Measurements from ENCODE around the gene NID2.

NID2 gene

GRCh38 chr14:52020161-52020714 lies 48.6 kb downstream of the NID2 start:
- ATAC-seq, result no peak
- TF ChIP-seq BACH2 (CRISPR knock-in tag; IDR thresholded peaks at IDR 0.05; ENCODE audit: borderline replicate concordance) (no peak), ZNF70 (CRISPR knock-in tag; IDR thresholded peaks at IDR 0.05) (no peak), GLIS3 (CRISPR knock-in tag; IDR thresholded peaks at IDR 0.05) (no peak), ZC3H10 (CRISPR knock-in tag; IDR thresholded peaks at IDR 0.05) (no peak)
- TF ChIP-seq, protein P1, sequence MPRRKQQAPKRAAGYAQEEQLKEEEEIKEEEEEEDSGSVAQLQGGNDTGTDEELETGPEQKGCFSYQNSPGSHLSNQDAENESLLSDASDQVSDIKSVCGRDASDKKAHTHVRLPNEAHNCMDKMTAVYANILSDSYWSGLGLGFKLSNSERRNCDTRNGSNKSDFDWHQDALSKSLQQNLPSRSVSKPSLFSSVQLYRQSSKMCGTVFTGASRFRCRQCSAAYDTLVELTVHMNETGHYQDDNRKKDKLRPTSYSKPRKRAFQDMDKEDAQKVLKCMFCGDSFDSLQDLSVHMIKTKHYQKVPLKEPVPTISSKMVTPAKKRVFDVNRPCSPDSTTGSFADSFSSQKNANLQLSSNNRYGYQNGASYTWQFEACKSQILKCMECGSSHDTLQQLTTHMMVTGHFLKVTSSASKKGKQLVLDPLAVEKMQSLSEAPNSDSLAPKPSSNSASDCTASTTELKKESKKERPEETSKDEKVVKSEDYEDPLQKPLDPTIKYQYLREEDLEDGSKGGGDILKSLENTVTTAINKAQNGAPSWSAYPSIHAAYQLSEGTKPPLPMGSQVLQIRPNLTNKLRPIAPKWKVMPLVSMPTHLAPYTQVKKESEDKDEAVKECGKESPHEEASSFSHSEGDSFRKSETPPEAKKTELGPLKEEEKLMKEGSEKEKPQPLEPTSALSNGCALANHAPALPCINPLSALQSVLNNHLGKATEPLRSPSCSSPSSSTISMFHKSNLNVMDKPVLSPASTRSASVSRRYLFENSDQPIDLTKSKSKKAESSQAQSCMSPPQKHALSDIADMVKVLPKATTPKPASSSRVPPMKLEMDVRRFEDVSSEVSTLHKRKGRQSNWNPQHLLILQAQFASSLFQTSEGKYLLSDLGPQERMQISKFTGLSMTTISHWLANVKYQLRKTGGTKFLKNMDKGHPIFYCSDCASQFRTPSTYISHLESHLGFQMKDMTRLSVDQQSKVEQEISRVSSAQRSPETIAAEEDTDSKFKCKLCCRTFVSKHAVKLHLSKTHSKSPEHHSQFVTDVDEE (CRISPR knock-in tag; IDR thresholded peaks at IDR 0.05), result no peak

DNA sequence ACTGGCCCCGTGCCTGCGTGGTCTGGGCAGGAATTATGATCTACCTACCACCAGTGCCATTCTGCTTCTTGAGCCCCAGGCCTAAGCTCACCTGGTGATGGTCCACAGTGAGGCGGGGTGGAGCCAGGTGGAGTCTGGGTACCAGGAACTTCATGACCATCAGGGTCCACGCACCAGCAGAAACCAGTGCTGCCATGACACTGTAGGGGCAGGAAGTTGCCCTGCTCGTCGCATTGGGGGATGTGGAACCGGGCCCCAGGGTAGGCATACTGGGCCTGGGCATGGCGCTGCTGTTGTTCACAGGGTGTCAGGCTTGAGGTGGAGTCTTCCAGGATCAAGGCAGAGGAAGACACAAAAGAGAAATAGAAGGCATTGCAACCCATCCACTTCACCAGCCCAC lies 49.9 kb downstream of the NID2 start:
- TF ChIP-seq ZNF565 (CRISPR knock-in tag; conservative IDR thresholded peaks at IDR 0.05; ENCODE audit: low read depth) (no peak), ARNTL (CRISPR knock-in tag; IDR thresholded peaks at IDR 0.05; ENCODE audit: borderline replicate concordance, low read depth) (no peak)
- TF ChIP-seq, protein P2, sequence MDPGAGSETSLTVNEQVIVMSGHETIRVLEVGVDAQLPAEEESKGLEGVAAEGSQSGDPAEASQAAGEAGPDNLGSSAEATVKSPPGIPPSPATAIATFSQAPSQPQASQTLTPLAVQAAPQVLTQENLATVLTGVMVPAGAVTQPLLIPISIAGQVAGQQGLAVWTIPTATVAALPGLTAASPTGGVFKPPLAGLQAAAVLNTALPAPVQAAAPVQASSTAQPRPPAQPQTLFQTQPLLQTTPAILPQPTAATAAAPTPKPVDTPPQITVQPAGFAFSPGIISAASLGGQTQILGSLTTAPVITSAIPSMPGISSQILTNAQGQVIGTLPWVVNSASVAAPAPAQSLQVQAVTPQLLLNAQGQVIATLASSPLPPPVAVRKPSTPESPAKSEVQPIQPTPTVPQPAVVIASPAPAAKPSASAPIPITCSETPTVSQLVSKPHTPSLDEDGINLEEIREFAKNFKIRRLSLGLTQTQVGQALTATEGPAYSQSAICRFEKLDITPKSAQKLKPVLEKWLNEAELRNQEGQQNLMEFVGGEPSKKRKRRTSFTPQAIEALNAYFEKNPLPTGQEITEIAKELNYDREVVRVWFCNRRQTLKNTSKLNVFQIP (CRISPR knock-in tag; IDR thresholded peaks at IDR 0.05; ENCODE audit: borderline replicate concordance, low read depth), result no peak
- no peak for ATAC-seq

DNA sequence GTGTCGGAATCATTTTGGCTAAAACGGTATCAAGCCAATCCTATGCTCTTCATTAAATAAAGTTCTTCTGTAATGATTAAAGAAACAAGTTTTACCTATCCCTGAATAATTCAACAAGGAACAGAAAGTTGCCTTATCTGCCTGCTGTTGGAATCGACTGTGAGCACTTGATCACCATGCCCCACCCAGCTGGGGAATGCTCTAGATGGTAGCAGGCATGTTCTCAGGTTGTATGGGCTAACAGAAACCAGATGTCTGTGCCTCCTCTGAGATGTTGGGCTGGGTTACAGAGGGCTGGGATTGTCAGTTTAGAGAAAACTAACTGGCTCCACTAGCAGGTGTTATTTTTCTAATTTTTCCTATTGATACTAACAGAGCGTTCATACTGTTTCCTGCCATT lies 50.6 kb downstream of the NID2 start:
- peak; percentile 89 for ATAC-seq
- TF ChIP-seq OSR1 (CRISPR knock-in tag; IDR thresholded peaks at IDR 0.05), result no peak
- TF ChIP-seq SNAI2 (CRISPR knock-in tag; IDR thresholded peaks at IDR 0.05), result no peak
- no peak for TF ChIP-seq PPARA (CRISPR knock-in tag; IDR thresholded peaks at IDR 0.05; ENCODE audit: borderline replicate concordance)
- no peak for TF ChIP-seq BACH2 (CRISPR knock-in tag; IDR thresholded peaks at IDR 0.05; ENCODE audit: borderline replicate concordance)
- no peak for TF ChIP-seq GLIS3 (CRISPR knock-in tag; IDR thresholded peaks at IDR 0.05)
- no peak for TF ChIP-seq ZNF70 (CRISPR knock-in tag; IDR thresholded peaks at IDR 0.05)
- no peak for TF ChIP-seq ZFP30 (CRISPR knock-in tag; IDR thresholded peaks at IDR 0.05)
- TF ChIP-seq, protein P2 (CRISPR knock-in tag; IDR thresholded peaks at IDR 0.05; ENCODE audit: borderline replicate concordance, low read depth), result no peak
- TF ChIP-seq, protein P3, sequence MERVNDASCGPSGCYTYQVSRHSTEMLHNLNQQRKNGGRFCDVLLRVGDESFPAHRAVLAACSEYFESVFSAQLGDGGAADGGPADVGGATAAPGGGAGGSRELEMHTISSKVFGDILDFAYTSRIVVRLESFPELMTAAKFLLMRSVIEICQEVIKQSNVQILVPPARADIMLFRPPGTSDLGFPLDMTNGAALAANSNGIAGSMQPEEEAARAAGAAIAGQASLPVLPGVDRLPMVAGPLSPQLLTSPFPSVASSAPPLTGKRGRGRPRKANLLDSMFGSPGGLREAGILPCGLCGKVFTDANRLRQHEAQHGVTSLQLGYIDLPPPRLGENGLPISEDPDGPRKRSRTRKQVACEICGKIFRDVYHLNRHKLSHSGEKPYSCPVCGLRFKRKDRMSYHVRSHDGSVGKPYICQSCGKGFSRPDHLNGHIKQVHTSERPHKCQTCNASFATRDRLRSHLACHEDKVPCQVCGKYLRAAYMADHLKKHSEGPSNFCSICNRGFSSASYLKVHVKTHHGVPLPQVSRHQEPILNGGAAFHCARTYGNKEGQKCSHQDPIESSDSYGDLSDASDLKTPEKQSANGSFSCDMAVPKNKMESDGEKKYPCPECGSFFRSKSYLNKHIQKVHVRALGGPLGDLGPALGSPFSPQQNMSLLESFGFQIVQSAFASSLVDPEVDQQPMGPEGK (CRISPR knock-in tag; IDR thresholded peaks at IDR 0.05; ENCODE audit: borderline replicate concordance), result no peak
- no peak for TF ChIP-seq ESRRG (CRISPR knock-in tag; IDR thresholded peaks at IDR 0.05)
- TF ChIP-seq, protein P1 (CRISPR knock-in tag; IDR thresholded peaks at IDR 0.05), result no peak
- no peak for TF ChIP-seq TCF4 (CRISPR knock-in tag; IDR thresholded peaks at IDR 0.05; ENCODE audit: borderline replicate concordance)
- no peak for TF ChIP-seq ARNTL (CRISPR knock-in tag; IDR thresholded peaks at IDR 0.05; ENCODE audit: borderline replicate concordance, low read depth)
- TF ChIP-seq TOX (CRISPR knock-in tag; IDR thresholded peaks at IDR 0.05; ENCODE audit: borderline replicate concordance), result no peak
- TF ChIP-seq, protein P4, sequence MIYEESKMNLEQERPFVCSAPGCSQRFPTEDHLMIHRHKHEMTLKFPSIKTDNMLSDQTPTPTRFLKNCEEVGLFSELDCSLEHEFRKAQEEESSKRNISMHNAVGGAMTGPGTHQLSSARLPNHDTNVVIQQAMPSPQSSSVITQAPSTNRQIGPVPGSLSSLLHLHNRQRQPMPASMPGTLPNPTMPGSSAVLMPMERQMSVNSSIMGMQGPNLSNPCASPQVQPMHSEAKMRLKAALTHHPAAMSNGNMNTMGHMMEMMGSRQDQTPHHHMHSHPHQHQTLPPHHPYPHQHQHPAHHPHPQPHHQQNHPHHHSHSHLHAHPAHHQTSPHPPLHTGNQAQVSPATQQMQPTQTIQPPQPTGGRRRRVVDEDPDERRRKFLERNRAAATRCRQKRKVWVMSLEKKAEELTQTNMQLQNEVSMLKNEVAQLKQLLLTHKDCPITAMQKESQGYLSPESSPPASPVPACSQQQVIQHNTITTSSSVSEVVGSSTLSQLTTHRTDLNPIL (CRISPR knock-in tag; IDR thresholded peaks at IDR 0.05; ENCODE audit: low read depth), result no peak
- TF ChIP-seq ISL1 (CRISPR knock-in tag; IDR thresholded peaks at IDR 0.05), result no peak
- no peak for TF ChIP-seq CSDC2 (CRISPR knock-in tag; IDR thresholded peaks at IDR 0.05)
- TF ChIP-seq ZNF8 (CRISPR knock-in tag; IDR thresholded peaks at IDR 0.05), result no peak
- no peak for TF ChIP-seq ZFP3 (CRISPR knock-in tag; IDR thresholded peaks at IDR 0.05)
